Measurements from ENCODE around the gene SCNN1G.

Gene SCNN1G

GRCh38 chr16:23256440-23256839 lies 73.9 kb downstream of the SCNN1G start:
- Histone ChIP-seq H3K9me3 (ENCODE audit: control insufficient read depth in 1 of 2, low read length in 2 of 2) (peaks cover 0 to 6% of the 10 kb centered on the region in 2 donors), H3K4me1 (ENCODE audit: control insufficient read depth in 1 of 2, insufficient read depth in 2 of 2, low read length in 2 of 2) (no peaks in the 10 kb centered on the region), H3K36me3 (ENCODE audit: control insufficient read depth in 1 of 2, insufficient read depth in 2 of 2, low read length in 2 of 2) (no peaks in the 10 kb centered on the region), H3K27me3 (ENCODE audit: low read depth, low read length) (no peaks in the 10 kb centered on the region), H3K27ac (ENCODE audit: low read length) (no peak overlapping the region), H3K4me3 (ENCODE audit: low read depth in 1 of 2, low read length in 2 of 2) (no peak overlapping the region)

GRCh38 chr16:23257682-23258081 lies 75.1 kb downstream of the SCNN1G start:
- Histone ChIP-seq H3K27me3 (ENCODE audit: low read depth, low read length) (no peaks in the 10 kb centered on the region), H3K36me3 (ENCODE audit: control insufficient read depth in 1 of 2, insufficient read depth in 2 of 2, low read length in 2 of 2) (no peaks in the 10 kb centered on the region), H3K9me3 (ENCODE audit: control insufficient read depth in 1 of 2, low read length in 2 of 2) (peaks cover 0 to 6% of the 10 kb centered on the region in 2 donors), H3K27ac (ENCODE audit: low read length) (no peak overlapping the region), H3K4me1 (ENCODE audit: control insufficient read depth in 1 of 2, insufficient read depth in 2 of 2, low read length in 2 of 2) (no peaks in the 10 kb centered on the region), H3K4me3 (ENCODE audit: low read depth in 1 of 2, low read length in 2 of 2) (no peak overlapping the region)

- Histone ChIP-seq H3K4me3 (ENCODE audit: low read depth in 1 of 2, low read length in 2 of 2) (no peak overlapping the region), H3K4me1 (ENCODE audit: control insufficient read depth in 1 of 2, insufficient read depth in 2 of 2, low read length in 2 of 2) (no peaks in the 10 kb centered on the region), H3K27me3 (ENCODE audit: low read depth, low read length) (no peaks in the 10 kb centered on the region), H3K36me3 (ENCODE audit: control insufficient read depth in 1 of 2, insufficient read depth in 2 of 2, low read length in 2 of 2) (no peaks in the 10 kb centered on the region), H3K9me3 (ENCODE audit: control insufficient read depth in 1 of 2, low read length in 2 of 2) (peaks cover 0 to 6% of the 10 kb centered on the region in 2 donors), H3K27ac (ENCODE audit: low read length) (no peak overlapping the region)
These were observed 76.3 kb downstream of the SCNN1G start for GRCh38 chr16:23258919-23259237.
